Mammary epithelial cell (primary cell): Measurements from ENCODE around the gene CPNE5.

Experiments used
- EZH2 ChIP-seq: IDR thresholded peaks from 2 replicates; pipeline ENCODE4 v1.6.1; 2012; ENCODE audit warnings: low read length, inconsistent platforms, borderline replicate concordance
- TF ChIP-seq, protein P1 (sequence below), 2 donors: IDR thresholded peaks in 1 of 2; conservative IDR thresholded peaks in 1 of 2; 2 replicates each; pipeline ENCODE4 v1.5.1; 2011 to 2012; ENCODE audit warnings: inconsistent platforms in 2 of 2, low read length in 2 of 2, mild to moderate bottlenecking in 2 of 2, control low read depth in 1 of 2, low read depth in 1 of 2; ENCODE audit not compliant: insufficient read depth in 1 of 2; ENCODE audit errors: extremely low read depth in 1 of 2

DNA sequence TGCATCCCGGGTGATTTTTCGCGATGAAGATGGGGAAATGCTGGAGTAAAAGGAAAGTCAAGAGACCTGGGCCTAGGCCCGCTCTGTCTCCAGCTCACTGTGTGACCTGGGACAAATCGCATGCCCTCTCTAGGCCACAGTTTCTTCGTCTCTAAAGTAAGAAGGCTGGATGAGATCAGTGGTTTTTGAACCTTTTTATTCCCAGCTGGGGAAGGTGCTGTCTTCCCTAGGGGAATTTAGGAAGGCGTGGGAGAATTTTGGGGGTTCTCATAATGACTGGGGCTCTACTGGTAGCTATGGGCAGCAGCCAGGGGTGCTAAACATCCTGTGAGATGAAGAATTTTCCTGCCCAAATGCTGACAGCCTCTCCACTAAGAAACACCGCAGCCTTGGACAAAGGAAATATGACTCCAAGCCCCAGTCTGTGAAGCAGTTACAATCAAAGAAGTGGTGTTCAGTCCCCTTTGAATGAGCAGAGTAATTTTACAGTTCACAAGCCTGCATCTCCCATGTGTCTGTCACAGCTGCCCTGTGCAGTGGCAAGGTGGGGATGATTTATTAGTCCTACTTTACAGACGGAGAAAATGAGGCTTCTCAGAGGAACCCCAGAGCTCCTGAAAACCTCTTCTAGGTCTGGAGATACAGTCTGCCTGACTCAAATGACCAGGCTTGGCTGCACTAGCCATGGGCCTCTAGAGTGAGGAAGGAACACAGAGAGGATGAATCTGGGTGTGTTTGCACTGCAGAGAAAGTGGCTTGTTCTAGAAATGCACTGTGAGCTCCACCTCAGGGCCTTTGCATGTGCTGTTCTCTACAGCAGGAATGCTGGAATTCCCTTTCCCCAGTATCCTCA lies 84.4 kb downstream of the CPNE5 start:
- TF ChIP-seq, protein P1, sequence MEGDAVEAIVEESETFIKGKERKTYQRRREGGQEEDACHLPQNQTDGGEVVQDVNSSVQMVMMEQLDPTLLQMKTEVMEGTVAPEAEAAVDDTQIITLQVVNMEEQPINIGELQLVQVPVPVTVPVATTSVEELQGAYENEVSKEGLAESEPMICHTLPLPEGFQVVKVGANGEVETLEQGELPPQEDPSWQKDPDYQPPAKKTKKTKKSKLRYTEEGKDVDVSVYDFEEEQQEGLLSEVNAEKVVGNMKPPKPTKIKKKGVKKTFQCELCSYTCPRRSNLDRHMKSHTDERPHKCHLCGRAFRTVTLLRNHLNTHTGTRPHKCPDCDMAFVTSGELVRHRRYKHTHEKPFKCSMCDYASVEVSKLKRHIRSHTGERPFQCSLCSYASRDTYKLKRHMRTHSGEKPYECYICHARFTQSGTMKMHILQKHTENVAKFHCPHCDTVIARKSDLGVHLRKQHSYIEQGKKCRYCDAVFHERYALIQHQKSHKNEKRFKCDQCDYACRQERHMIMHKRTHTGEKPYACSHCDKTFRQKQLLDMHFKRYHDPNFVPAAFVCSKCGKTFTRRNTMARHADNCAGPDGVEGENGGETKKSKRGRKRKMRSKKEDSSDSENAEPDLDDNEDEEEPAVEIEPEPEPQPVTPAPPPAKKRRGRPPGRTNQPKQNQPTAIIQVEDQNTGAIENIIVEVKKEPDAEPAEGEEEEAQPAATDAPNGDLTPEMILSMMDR (conservative IDR thresholded peaks at IDR 0.05 in 1 of 2, IDR thresholded peaks at IDR 0.05 in 1 of 2; ENCODE audit: extremely low read depth in 1 of 2, insufficient read depth in 1 of 2, low read depth in 1 of 2, low read length in 2 of 2), result no peak
- no peak for TF ChIP-seq EZH2
